Suprapubic skin (tissue), 4 donors: ENCODE results near the gene TGFBR1. TPM values are rescaled to one million over a fixed set of nuclear protein-coding genes. Genes with fewer than 3 reads are reported as not detected.

Experiments
- DNase-seq, 2 donors: peaks; one replicate each; pipeline ENCODE4 v3.0.0-alpha.2; 2019; ENCODE audit warnings: low spot score in 2 of 2
- H3K27ac ChIP-seq: fragments of 200-600 bp; sonication (generic); one replicate; pipeline ENCODE4 v1.5.1; 2019
- H3K27me3 ChIP-seq: fragments of 200-600 bp; sonication (generic); one replicate; pipeline ENCODE4 v1.5.1; 2019
- H3K36me3 ChIP-seq: fragments of 200-600 bp; sonication (generic); one replicate; pipeline ENCODE4 v1.5.1; 2019
- H3K4me1 ChIP-seq: fragments of 200-600 bp; sonication (generic); one replicate; pipeline ENCODE4 v1.5.1; 2019
- H3K4me3 ChIP-seq: fragments of 200-600 bp; sonication (generic); one replicate; pipeline ENCODE4 v1.5.1; 2019; ENCODE audit warnings: mild to moderate bottlenecking
- H3K9me3 ChIP-seq: fragments of 200-600 bp; sonication (generic); one replicate; pipeline ENCODE4 v1.5.1; 2019
- CTCF ChIP-seq, 2 donors: fragments of 200-600 bp in 1 of 2; fragments of 450-650 bp in 1 of 2; sonication (generic) in 1 of 2; IDR thresholded peaks; one replicate each; pipeline ENCODE4 v1.5.1; 2016 to 2019; ENCODE audit warnings: antibody characterized with exemption in 2 of 2, mild to moderate bottlenecking in 1 of 2, moderate library complexity in 1 of 2
- EP300 ChIP-seq: sonication (generic); formaldehyde crosslinking; IDR thresholded peaks from one replicate; pipeline ENCODE4 v1.6.1; 2017; ENCODE audit warnings: antibody characterized with exemption
- POLR2A ChIP-seq, 2 donors: fragments of 450-650 bp; IDR thresholded peaks; one replicate each; pipeline ENCODE4 v1.6.1; 2017; ENCODE audit warnings: antibody characterized with exemption in 2 of 2, mild to moderate bottlenecking in 2 of 2, moderate library complexity in 2 of 2
- POLR2AphosphoS5 ChIP-seq, 3 donors: sonication (generic); formaldehyde crosslinking; IDR thresholded peaks; one replicate each; pipeline ENCODE4 v1.6.1; 2017; ENCODE audit warnings: antibody characterized with exemption in 3 of 3
- WGBS: methylation state at CpG from one replicate; pipeline ENCODE4 v1.1.5; 2018; 5-methylcytosine and 5-hydroxymethylcytosine counted together
- total RNA-seq, 4 donors: library from RNA; depleted of rRNA; stranded (reverse); fragments of >200 nt; gene quantifications; one replicate each; pipeline ENCODE4 v1.1.0, GENCODE V29; 2016

The TGFBR1 gene
- total RNA-seq, 4 donors from 2014 or later = 11.3 to 19.8 (median 14.7) TPM

DNA sequence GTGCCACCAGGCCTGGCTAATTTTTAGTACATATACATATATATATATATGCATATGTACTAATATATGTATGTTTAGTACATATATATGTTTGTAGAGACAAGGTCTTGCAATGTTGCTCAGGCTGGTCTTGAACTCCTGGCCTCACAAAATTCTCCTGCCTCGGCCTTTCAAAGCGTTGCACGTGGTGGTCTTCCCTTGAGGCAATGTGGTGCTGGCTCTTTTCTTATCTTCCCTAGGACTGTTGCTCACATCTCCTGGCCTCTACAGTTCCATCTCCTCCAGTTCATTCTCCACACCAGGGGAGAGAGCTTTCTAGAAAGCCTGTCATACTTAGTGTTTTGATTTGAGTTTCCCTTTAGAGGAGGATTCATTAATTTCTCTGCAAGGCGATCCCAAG, 28.9 kb upstream of the TGFBR1 start:
- TF ChIP-seq POLR2A (IDR thresholded peaks at IDR 0.05) (no peak), CTCF (IDR thresholded peaks at IDR 0.05) (no peak), POLR2AphosphoS5 (IDR thresholded peaks at IDR 0.05) (no peak), EP300 (no peak)
- H3K36me3 ChIP-seq = no peaks in the 10 kb centered on the region
- no peak overlapping the region for H3K4me3 ChIP-seq
- no peaks in the 10 kb centered on the region for H3K27me3 ChIP-seq
- no peak overlapping the region for H3K27ac ChIP-seq
- WGBS = 89% methylated on average over 4 of the region's 4 CpGs
- H3K4me1 ChIP-seq = peaks cover 8% of the 10 kb centered on the region
- no peaks in the 10 kb centered on the region for H3K9me3 ChIP-seq
- no peak for DNase-seq

GRCh38 chr9:99076483-99077171, 28.3 kb upstream of the TGFBR1 start:
- Histone ChIP-seq H3K36me3 (no peaks in the 10 kb centered on the region), H3K4me1 (peaks cover 5% of the 10 kb centered on the region), H3K27ac (peak overlapping the region; percentile 34), H3K4me3 (no peak overlapping the region), H3K9me3 (no peaks in the 10 kb centered on the region), H3K27me3 (no peaks in the 10 kb centered on the region)
- TF ChIP-seq POLR2A (IDR thresholded peaks at IDR 0.05) = no peak
- no peak for TF ChIP-seq EP300
- no peak for TF ChIP-seq POLR2AphosphoS5 (IDR thresholded peaks at IDR 0.05)
- TF ChIP-seq CTCF (IDR thresholded peaks at IDR 0.05) = no peak
- WGBS = 40% methylated on average over 6 of the region's 6 CpGs
- DNase-seq = no peak

GRCh38 chr9:99078717-99079116, 26.2 kb upstream of the TGFBR1 start:
- Histone ChIP-seq H3K36me3 (no peaks in the 10 kb centered on the region), H3K4me1 (peaks cover 5% of the 10 kb centered on the region), H3K27me3 (no peaks in the 10 kb centered on the region), H3K27ac (no peak overlapping the region), H3K4me3 (no peak overlapping the region), H3K9me3 (no peaks in the 10 kb centered on the region)
- TF ChIP-seq POLR2AphosphoS5 (IDR thresholded peaks at IDR 0.05) (no peak), POLR2A (IDR thresholded peaks at IDR 0.05) (no peak), CTCF (IDR thresholded peaks at IDR 0.05) (no peak), EP300 (no peak)
- WGBS = 87% methylated on average over 2 of the region's 2 CpGs
- no peak for DNase-seq

DNA sequence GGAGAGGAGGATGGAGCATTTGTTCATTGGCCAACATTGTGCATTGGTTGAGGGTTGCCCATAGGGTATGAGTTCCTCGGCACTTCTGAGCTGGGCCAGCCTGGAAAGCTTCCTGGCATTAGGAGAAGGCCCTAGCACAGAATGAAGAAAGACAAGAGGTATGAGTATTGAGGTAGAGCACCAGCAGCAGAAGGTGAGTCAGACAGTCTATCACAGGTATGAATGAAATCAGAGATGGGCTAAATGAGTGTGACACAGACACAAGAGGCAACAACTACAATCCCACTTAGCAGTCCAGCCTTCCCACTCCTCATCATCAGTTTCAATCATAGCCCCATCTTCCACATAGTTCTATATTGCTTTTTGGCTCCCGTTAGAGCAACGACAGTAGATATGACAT, 25.4 kb upstream of the TGFBR1 start:
- WGBS = 78% methylated on average over 3 of the region's 3 CpGs
- Histone ChIP-seq H3K4me1 (peaks cover 5% of the 10 kb centered on the region), H3K36me3 (no peaks in the 10 kb centered on the region), H3K27ac (no peak overlapping the region), H3K27me3 (no peaks in the 10 kb centered on the region), H3K9me3 (no peaks in the 10 kb centered on the region), H3K4me3 (no peak overlapping the region)
- TF ChIP-seq POLR2A (IDR thresholded peaks at IDR 0.05) (no peak), EP300 (no peak), CTCF (IDR thresholded peaks at IDR 0.05) (no peak), POLR2AphosphoS5 (IDR thresholded peaks at IDR 0.05) (no peak)
- no peak for DNase-seq

- Histone ChIP-seq H3K27me3 (no peaks in the 10 kb centered on the region), H3K36me3 (no peaks in the 10 kb centered on the region), H3K4me1 (peaks cover 5% of the 10 kb centered on the region), H3K9me3 (no peaks in the 10 kb centered on the region), H3K27ac (no peak overlapping the region), H3K4me3 (no peak overlapping the region)
- 77% methylated on average over 6 of the region's 6 CpGs for WGBS
- DNase-seq = no peak
- TF ChIP-seq POLR2A (IDR thresholded peaks at IDR 0.05) (no peak), POLR2AphosphoS5 (IDR thresholded peaks at IDR 0.05) (no peak), EP300 (no peak), CTCF (IDR thresholded peaks at IDR 0.05) (no peak)
Measured at GRCh38 chr9:99083051-99083450, 21.9 kb upstream of the TGFBR1 start.
